Bronchial smooth muscle cell (primary cell): ENCODE data around the gene LRRC8D. TPM values are rescaled to one million over a fixed set of nuclear protein-coding genes. Genes with fewer than 3 reads are reported as not detected.

Experiments
- total RNA-seq: library from RNA; depleted of rRNA; stranded (reverse); fragments of >200 nt; gene quantifications from 2 replicates; pipeline ENCODE4 v1.2.1, GENCODE V29; 2014

LRRC8D gene
- 10.2 and 15.1 TPM in 2 replicates for total RNA-seq

DNA sequence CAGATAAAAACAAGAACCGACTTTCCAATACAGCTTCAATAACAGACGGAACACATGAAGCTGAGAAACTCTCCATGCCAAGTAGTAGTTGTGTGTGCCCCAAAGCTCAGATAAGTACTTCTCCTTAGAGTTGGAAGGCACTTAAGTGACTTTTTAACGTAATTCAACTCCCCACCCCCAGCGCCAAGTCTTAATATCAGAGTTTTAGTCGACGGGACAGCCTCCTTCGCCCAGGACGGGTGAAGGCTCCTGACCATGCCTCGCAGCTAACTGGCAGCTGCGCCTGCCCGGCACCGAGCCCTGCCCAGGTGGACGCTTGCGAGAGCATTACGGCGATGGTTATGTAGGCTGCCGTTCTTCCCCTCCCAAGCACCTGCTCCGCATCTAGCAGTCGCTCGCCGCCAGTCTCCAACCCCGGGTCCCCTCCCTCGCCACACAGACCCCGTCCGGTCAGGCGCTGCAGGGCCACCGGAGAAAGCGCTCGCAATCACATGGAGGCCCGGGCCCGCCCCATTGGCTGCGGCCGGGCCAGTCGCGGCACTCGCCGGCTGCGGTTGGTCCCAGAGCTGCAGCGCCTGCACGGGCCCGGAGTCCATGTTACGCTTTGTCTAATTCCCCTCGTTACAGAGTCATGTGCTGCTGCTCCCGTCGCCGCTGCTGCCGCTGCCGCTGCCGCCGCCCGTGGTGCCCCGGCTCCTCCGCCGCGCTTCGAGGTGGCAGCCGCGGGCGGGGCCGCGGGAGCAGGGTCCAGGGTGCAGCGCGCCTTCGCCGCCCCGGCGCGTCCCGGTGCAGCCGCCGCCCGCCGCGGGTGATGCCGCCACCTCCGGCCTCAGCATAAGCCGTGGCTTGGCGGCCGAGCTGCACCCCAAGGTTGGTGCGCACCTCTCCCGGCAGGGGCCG lies at the start of gene LRRC8D:
Gene LRRC8D (plus strand): TSS at position 611 of the 900 bp plus-strand sequence. CDS start 112,037 bp downstream, outside the sequence.

Other genes starting within 250 kb of the LRRC8D start
- 2.2 and 4.1 TPM in 2 replicates for gene LRRC8C, start 187.9 kb upstream of the LRRC8D start, total RNA-seq
- gene ZNF326, start 174.1 kb downstream of the LRRC8D start, total RNA-seq: 5.3 and 6.1 TPM in 2 replicates